Gastroesophageal sphincter (tissue), 4 donors: ENCODE results near the gene GBE1. TPM values are rescaled to one million over a fixed set of nuclear protein-coding genes. Genes with fewer than 3 reads are reported as not detected.
A peak's percentile ranks its signal among the peaks of the same experiment; 100 is the strongest.

Source experiments
- ATAC-seq: fragments of 150-250 bp; one replicate; pipeline ENCODE4 v1.9.1; 2016; ENCODE audit warnings: mild to moderate bottlenecking, moderate library complexity
- H3K27ac ChIP-seq, 4 donors: fragments of 200-600 bp; sonication (generic) in 3 of 4; 1 replicate in 3 of 4; 2 replicates in 1 of 4; pipeline ENCODE4 v1.5.1; 2016 to 2019
- H3K27me3 ChIP-seq: fragments of 200-600 bp; sonication (generic); one replicate; pipeline ENCODE4 v1.5.1; 2019
- H3K36me3 ChIP-seq, 2 donors: fragments of 200-600 bp; sonication (generic); one replicate each; pipeline ENCODE4 v1.5.1; 2019; ENCODE audit warnings: control low read depth in 1 of 2
- H3K4me1 ChIP-seq, 3 donors: fragments of 200-600 bp; sonication (generic); 1 replicate in 2 of 3; 2 replicates in 1 of 3; pipeline ENCODE4 v1.5.1; 2016 to 2019; ENCODE audit warnings: control low read depth in 2 of 3
- H3K4me3 ChIP-seq, 2 donors: fragments of 200-600 bp; sonication (generic); one replicate each; pipeline ENCODE4 v1.5.1; 2019; ENCODE audit warnings: mild to moderate bottlenecking in 1 of 2, moderate library complexity in 1 of 2
- H3K9me3 ChIP-seq, 3 donors: fragments of 200-600 bp; sonication (generic); one replicate each; pipeline ENCODE4 v1.5.1; 2017 to 2019; ENCODE audit warnings: control low read depth in 2 of 3
- CTCF ChIP-seq, 4 experiments: fragments of 200-600 bp in 2 of 4; fragments of 450-650 bp in 2 of 4; sonication (generic) in 1 of 4; IDR thresholded peaks; one replicate each; pipeline ENCODE4 v1.5.1; 2017 to 2019; ENCODE audit warnings: antibody characterized with exemption in 4 of 4, mild to moderate bottlenecking in 2 of 4, moderate library complexity in 2 of 4
- EP300 ChIP-seq: sonication (generic); formaldehyde crosslinking; IDR thresholded peaks from one replicate; pipeline ENCODE4 v1.6.1; 2017; ENCODE audit warnings: antibody characterized with exemption, mild to moderate bottlenecking
- POLR2A ChIP-seq, 2 donors: fragments of 450-650 bp; IDR thresholded peaks; one replicate each; pipeline ENCODE4 v1.6.1; 2017; ENCODE audit warnings: antibody characterized with exemption in 2 of 2, mild to moderate bottlenecking in 2 of 2, moderate library complexity in 1 of 2
- POLR2AphosphoS5 ChIP-seq: sonication (generic); formaldehyde crosslinking; IDR thresholded peaks from one replicate; pipeline ENCODE4 v1.6.1; 2017; ENCODE audit warnings: antibody characterized with exemption
- WGBS, 2 donors: methylation state at CpG; one replicate each; pipeline ENCODE4 v1.1.5; 2018; ENCODE audit warnings: low coverage in 1 of 2; 5-methylcytosine and 5-hydroxymethylcytosine counted together
- total RNA-seq, 4 donors: library from RNA; depleted of rRNA; stranded (reverse); fragments of >200 nt; gene quantifications; one replicate each; pipeline ENCODE4 v1.1.0, GENCODE V29; 2016

Gene GBE1
- total RNA-seq, 4 donors from 2014 or later, result 23.3 to 59.4 (median 27.2) TPM

- 47 to 60% methylated on average over 4 to 5 of the region's 5 CpGs for WGBS, 2 donors
- Histone ChIP-seq H3K27me3 (no peaks in the 10 kb centered on the region), H3K36me3 (peaks cover 0 to 8% of the 10 kb centered on the region in 2 donors), H3K27ac (no peak overlapping the region), H3K4me3 (no peak overlapping the region), H3K4me1 (peaks cover 0 to 10% (median 0%) of the 10 kb centered on the region in 3 donors), H3K9me3 (no peaks in the 10 kb centered on the region)
- no peak for TF ChIP-seq POLR2AphosphoS5
- TF ChIP-seq POLR2A (IDR thresholded peaks at IDR 0.05), result no peak
- TF ChIP-seq CTCF (IDR thresholded peaks at IDR 0.05), result peak in 3 of 4 experiments; percentile 16 to 49 (median 18)
- no peak for TF ChIP-seq EP300
- no peak for ATAC-seq
Observed at GRCh38 chr3:81581966-81582599, 179.4 kb downstream of the GBE1 start.

- no peak overlapping the region for H3K4me3 ChIP-seq
- no peak overlapping the region for H3K27ac ChIP-seq
- peaks cover 0 to 10% (median 0%) of the 10 kb centered on the region in 3 donors for H3K4me1 ChIP-seq
- H3K36me3 ChIP-seq, result peaks cover 0 to 15% of the 10 kb centered on the region in 2 donors
- TF ChIP-seq POLR2A (IDR thresholded peaks at IDR 0.05), result no peak
- no peak for TF ChIP-seq CTCF (IDR thresholded peaks at IDR 0.05)
- TF ChIP-seq POLR2AphosphoS5, result no peak
- no peak for TF ChIP-seq EP300
- H3K27me3 ChIP-seq, result no peaks in the 10 kb centered on the region
- no peak for ATAC-seq
- H3K9me3 ChIP-seq, result no peaks in the 10 kb centered on the region
- WGBS, 2 donors, result 40 to 48% methylated on average over 5 of the region's 5 CpGs
Observed at GRCh38 chr3:81580355-81580754, 181.1 kb downstream of the GBE1 start.

GRCh38 chr3:81579744-81580143 is 181.7 kb downstream of the GBE1 start:
- Histone ChIP-seq H3K4me1 (peaks cover 0 to 10% (median 0%) of the 10 kb centered on the region in 3 donors), H3K4me3 (no peak overlapping the region), H3K27ac (no peak overlapping the region), H3K27me3 (no peaks in the 10 kb centered on the region), H3K36me3 (peaks cover 0 to 17% of the 10 kb centered on the region in 2 donors), H3K9me3 (no peaks in the 10 kb centered on the region)
- WGBS, 2 donors, result 88 to 100% methylated on average over 2 of the region's 2 CpGs
- ATAC-seq, result no peak
- TF ChIP-seq POLR2A (IDR thresholded peaks at IDR 0.05) (no peak), POLR2AphosphoS5 (no peak), EP300 (no peak), CTCF (IDR thresholded peaks at IDR 0.05) (no peak)

GRCh38 chr3:81572201-81572756 is 189.2 kb downstream of the GBE1 start:
- H3K4me1 ChIP-seq, result no peaks in the 10 kb centered on the region
- no peak for TF ChIP-seq CTCF (IDR thresholded peaks at IDR 0.05)
- TF ChIP-seq POLR2AphosphoS5, result no peak
- TF ChIP-seq EP300, result no peak
- no peak for TF ChIP-seq POLR2A (IDR thresholded peaks at IDR 0.05)
- no peak overlapping the region for H3K4me3 ChIP-seq
- peaks cover 0 to 17% of the 10 kb centered on the region in 2 donors for H3K36me3 ChIP-seq
- 100% methylated on average over 1 of the region's 1 CpG for WGBS, 2 donors
- H3K27me3 ChIP-seq, result no peaks in the 10 kb centered on the region
- no peaks in the 10 kb centered on the region for H3K9me3 ChIP-seq
- no peak overlapping the region for H3K27ac ChIP-seq
- ATAC-seq, result no peak

GRCh38 chr3:81568378-81568777 is 193.1 kb downstream of the GBE1 start:
- H3K9me3 ChIP-seq, result no peaks in the 10 kb centered on the region
- no peaks in the 10 kb centered on the region for H3K27me3 ChIP-seq
- 64 to 90% methylated on average over 4 to 5 of the region's 5 CpGs for WGBS, 2 donors
- no peak for TF ChIP-seq POLR2A (IDR thresholded peaks at IDR 0.05)
- TF ChIP-seq EP300, result no peak
- no peak for TF ChIP-seq POLR2AphosphoS5
- no peak for TF ChIP-seq CTCF (IDR thresholded peaks at IDR 0.05)
- H3K36me3 ChIP-seq, result peaks cover 0 to 18% of the 10 kb centered on the region in 2 donors
- H3K4me3 ChIP-seq, result no peak overlapping the region
- ATAC-seq, result no peak
- H3K27ac ChIP-seq, result no peak overlapping the region
- H3K4me1 ChIP-seq, result no peaks in the 10 kb centered on the region
